SK-N-SH (cell line): ENCODE measurements around the gene PDGFA.

Source experiments
- ELF1 ChIP-seq: IDR thresholded peaks from 2 replicates; pipeline ENCODE4 v1.4.0; 2012
- EP300 ChIP-seq, 2 experiments: IDR thresholded peaks; 2 replicates each; pipeline versions ENCODE4 v1.4.0 to v1.6.1; 2012; ENCODE audit warnings: borderline replicate concordance in 1 of 2, low read depth in 1 of 2, low read length in 1 of 2
- GATA2 ChIP-seq: sonication (generic); formaldehyde crosslinking; IDR thresholded peaks from 2 replicates; pipeline ENCODE4 v1.5.0; 2020; ENCODE audit warnings: mild to moderate bottlenecking, missing genetic modification reagents
- JUND ChIP-seq: IDR thresholded peaks from 2 replicates; pipeline ENCODE4 v1.4.0; 2012
- RAD21 ChIP-seq: IDR thresholded peaks from 2 replicates; pipeline ENCODE4 v1.6.1; 2012; ENCODE audit warnings: mild to moderate bottlenecking, low read length
- RFX5 ChIP-seq: IDR thresholded peaks from 2 replicates; pipeline ENCODE4 v1.6.1; 2012; ENCODE audit warnings: mild to moderate bottlenecking, improper control_type of control experiment, low read length
- YY1 ChIP-seq: IDR thresholded peaks from 2 replicates; pipeline ENCODE4 v1.4.0; 2012; ENCODE audit warnings: low read depth, mild to moderate bottlenecking
- TF ChIP-seq, protein P1 (sequence below): fragments of 200-600 bp; sonication (generic); IDR thresholded peaks from 2 replicates; pipeline ENCODE4 v1.6.1; 2017; ENCODE audit warnings: antibody characterized with exemption, mild to moderate bottlenecking, moderate library complexity
- TF ChIP-seq, protein P2 (sequence below): IDR thresholded peaks from 2 replicates; pipeline ENCODE4 v1.4.0; 2012; ENCODE audit warnings: low read depth, borderline replicate concordance

GRCh38 chr7:513521-514166 lies 6.0 kb downstream of the PDGFA start:
- TF ChIP-seq, protein P1, sequence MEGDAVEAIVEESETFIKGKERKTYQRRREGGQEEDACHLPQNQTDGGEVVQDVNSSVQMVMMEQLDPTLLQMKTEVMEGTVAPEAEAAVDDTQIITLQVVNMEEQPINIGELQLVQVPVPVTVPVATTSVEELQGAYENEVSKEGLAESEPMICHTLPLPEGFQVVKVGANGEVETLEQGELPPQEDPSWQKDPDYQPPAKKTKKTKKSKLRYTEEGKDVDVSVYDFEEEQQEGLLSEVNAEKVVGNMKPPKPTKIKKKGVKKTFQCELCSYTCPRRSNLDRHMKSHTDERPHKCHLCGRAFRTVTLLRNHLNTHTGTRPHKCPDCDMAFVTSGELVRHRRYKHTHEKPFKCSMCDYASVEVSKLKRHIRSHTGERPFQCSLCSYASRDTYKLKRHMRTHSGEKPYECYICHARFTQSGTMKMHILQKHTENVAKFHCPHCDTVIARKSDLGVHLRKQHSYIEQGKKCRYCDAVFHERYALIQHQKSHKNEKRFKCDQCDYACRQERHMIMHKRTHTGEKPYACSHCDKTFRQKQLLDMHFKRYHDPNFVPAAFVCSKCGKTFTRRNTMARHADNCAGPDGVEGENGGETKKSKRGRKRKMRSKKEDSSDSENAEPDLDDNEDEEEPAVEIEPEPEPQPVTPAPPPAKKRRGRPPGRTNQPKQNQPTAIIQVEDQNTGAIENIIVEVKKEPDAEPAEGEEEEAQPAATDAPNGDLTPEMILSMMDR, result no peak
- TF ChIP-seq RAD21 (no peak), RFX5 (no peak), YY1 (peak; percentile 83), EP300 (IDR thresholded peaks at IDR 0.05; ENCODE audit: borderline replicate concordance in 1 of 2, low read depth in 1 of 2, low read length in 1 of 2) (no peak), JUND (peak; percentile 85), ELF1 (no peak), GATA2 (CRISPR knock-in tag) (no peak)
- TF ChIP-seq, protein P2, sequence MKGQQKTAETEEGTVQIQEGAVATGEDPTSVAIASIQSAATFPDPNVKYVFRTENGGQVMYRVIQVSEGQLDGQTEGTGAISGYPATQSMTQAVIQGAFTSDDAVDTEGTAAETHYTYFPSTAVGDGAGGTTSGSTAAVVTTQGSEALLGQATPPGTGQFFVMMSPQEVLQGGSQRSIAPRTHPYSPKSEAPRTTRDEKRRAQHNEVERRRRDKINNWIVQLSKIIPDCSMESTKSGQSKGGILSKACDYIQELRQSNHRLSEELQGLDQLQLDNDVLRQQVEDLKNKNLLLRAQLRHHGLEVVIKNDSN, result no peak
